LoVo (cell line): ENCODE results near the gene GALR1.

Experiments used
- DNase-seq: peaks from one replicate; pipeline ENCODE4 v3.0.0-alpha.2; 2016; ENCODE audit warnings: low spot score

GALR1 gene

DNA sequence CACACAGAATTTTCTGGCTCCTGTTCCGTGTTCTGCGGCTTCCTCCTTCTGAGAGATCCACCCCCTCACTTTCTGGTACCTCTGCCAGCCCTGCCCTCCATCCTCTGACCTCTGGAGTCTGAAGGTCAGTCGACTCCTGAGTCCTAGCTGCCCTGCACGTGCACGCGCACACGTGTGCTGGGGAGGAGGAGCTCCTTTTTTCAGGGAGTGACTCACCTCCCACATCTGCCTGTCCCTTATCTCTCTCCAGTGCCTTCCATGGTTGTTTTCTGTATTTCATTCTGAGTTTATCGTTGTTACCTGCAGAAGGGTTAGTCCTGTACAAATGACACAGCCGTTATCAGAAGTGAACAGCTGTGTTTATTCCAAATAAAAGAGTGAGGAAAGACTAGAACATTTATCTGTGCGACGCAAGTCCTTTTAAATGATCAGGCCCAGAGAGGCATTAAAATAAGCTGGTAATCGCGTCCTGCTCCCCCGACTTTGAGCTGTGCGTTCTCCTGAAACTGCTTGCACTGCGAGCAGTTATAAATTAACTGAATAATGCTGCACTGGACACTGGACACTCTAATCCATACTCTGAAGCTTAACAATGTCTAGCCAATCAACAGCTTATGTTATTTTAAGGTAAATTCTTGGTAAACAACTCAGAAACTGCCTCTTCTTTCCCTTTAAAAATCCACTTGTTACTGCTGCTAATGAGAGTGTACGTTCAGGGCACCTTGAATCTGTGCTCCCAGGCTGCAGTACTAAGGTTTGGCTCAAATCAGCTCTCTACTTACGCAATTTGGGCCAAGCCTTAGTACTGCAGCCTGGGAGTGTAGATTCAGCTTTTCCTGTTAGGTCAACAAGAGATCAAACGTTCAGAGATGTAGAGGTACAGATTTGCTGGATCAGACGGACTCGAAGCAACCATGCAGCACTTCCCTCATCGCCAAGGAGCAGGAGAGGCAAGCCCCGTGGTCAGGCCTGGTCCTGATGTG, 72.5 kb downstream of the GALR1 start:
- no peak for DNase-seq

DNA sequence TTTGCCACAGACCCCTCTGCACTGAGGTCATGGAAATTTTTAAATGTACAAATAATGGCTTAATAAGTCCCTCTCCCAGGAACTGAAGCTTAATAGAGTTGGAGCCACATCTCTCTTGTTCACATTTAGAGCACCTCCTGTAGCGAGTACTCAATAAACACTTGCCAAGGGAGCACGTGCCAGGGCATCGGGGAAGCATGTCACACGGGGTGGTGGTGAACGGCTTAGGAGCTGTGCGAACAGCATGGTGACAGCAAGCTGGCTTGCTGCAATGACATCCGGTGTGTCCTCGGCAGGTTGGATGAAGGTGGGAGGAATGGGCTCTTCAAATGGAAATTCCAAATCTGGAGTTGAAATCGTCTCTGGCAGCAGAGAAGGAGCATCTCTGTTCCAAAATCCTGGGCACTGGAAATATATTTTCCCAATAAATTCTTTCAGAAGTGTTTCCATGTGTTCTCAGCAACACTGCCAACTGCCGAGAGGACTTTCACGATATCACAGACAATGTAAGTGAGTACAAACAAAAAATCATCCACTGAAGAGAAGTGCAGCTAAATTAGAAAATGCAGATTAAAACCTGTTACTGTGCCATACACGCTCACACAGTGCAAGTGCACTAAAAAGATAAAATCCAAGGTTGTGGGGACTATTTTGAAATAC, 74.1 kb downstream of the GALR1 start:
- no peak for DNase-seq
